Activated T-cell treated with anti-CD3 and anti-CD28 coated beads, Interleukin-2, amount 50 U/mL, for 4 hours (primary cell): ENCODE data around the gene ANKLE2. TPM values are rescaled to one million over a fixed set of nuclear protein-coding genes. Genes with fewer than 3 reads are reported as not detected.

Experiments used
- ATAC-seq, 2 donors: fragments of 200-7000 bp; cut with Tn5 transposase; one replicate each; pipeline ENCODE4 v1.10.0; 2021
- DNase-seq: peaks from one replicate; pipeline ENCODE4 v3.0.0-alpha.2; 2020
- H3K27me3 Mint-ChIP-seq: one replicate; pipeline ENCODE4 v1.8.0; 2021; ENCODE audit warnings: low read depth, mixed read lengths
- H3K36me3 Mint-ChIP-seq: one replicate; pipeline ENCODE4 v1.8.0; 2022; ENCODE audit warnings: mixed read lengths; ENCODE audit not compliant: insufficient read depth
- H3K4me1 Mint-ChIP-seq: one replicate; pipeline ENCODE4 v1.8.0; 2021; ENCODE audit warnings: low read depth, mixed read lengths
- H3K4me3 Mint-ChIP-seq: one replicate; pipeline ENCODE4 v1.8.0; 2021; ENCODE audit warnings: mild to moderate bottlenecking, moderate library complexity, mixed read lengths
- H3K9me3 Mint-ChIP-seq: one replicate; pipeline ENCODE4 v1.8.0; 2021; ENCODE audit warnings: mixed read lengths
- total RNA-seq, 3 donors: library from RNA; stranded (reverse); gene quantifications; one replicate each; pipeline ENCODE4 v1.2.1, GENCODE V29; 2021

The ANKLE2 gene
- total RNA-seq, 3 donors from 2014 or later, result 96.7 to 112 (median 111) TPM

DNA sequence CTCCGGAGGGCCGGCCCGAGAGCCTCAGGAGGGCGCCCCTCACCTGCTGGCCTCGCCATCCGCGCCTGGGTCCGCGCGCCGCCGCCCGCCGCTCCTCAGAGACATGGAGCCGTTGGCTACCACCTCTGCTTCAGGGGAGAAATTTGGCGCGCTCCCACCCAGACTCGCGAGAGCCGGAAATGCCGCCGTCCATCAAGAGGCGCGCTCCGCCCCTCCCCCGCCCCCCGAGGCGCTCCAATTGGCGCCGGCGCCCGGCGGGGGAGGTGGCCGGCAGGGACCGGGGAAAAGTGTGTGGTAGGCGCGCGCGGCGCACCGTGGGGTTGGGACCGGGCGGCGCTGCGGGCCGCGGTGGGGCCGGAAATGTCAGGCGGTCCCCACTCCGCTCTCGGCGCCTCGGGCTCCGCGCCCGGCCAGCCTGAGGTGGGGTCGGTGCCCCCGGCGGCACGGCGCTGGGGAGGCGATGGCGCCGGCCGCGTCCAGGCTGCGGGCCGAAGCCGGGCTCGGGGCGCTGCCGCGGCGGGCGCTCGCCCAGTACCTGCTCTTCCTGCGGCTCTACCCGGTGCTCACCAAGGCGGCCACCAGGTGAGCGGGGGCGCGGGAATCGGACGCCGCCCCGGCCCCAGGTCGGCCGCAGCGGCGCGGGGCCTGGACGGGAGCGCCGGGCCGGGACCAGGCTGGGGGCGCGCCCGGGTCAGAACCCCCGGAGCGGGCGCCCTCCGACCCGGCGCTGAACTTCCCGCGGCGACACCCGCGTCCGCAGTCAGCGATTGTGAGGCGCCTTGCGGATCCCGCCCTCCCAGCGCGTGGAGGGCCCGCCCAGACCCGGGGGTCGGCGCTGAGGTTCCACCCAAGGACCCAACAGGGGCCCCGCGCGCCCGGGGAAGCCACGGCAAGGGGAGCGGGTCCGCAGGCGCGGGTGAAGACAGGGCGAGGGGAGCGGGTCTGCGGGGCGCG is 74.1 kb downstream of the ANKLE2 start, which contains the start of the genes POLE and PXMP2:
TSS of gene POLE (minus strand) at position 132 of the 954 bp plus-strand sequence. CDS start at position 105, 27 bp downstream.
TSS of gene PXMP2 (plus strand) at position 377 of the 954 bp plus-strand sequence. CDS start at position 461, 84 bp downstream.
- no peaks in the 10 kb centered on the region for H3K36me3 Mint-ChIP-seq
- peak; percentile 94 to 95 for ATAC-seq
- peak within 1 kb of the TSS; percentile 80 for H3K4me3 Mint-ChIP-seq
- peaks cover 17% of the 10 kb centered on the region for H3K4me1 Mint-ChIP-seq
- no peaks in the 10 kb centered on the region for H3K9me3 Mint-ChIP-seq
- peak; percentile 92 for DNase-seq
- H3K27me3 Mint-ChIP-seq, result no peaks in the 10 kb centered on the region

- DNase-seq (no peak), ATAC-seq (peak; percentile 54 to 62)
- Mint-ChIP-seq H3K36me3 (no peaks in the 10 kb centered on the region), H3K9me3 (no peaks in the 10 kb centered on the region), H3K4me1 (peaks cover 17% of the 10 kb centered on the region), H3K4me3 (peak overlapping the region; percentile 80), H3K27me3 (no peaks in the 10 kb centered on the region)
These were observed 74.8 kb downstream of the ANKLE2 start for GRCh38 chr12:132686825-132687210.

GRCh38 chr12:132685400-132685799 is 76.2 kb downstream of the ANKLE2 start:
- ATAC-seq, result no peak
- no peaks in the 10 kb centered on the region for H3K9me3 Mint-ChIP-seq
- H3K36me3 Mint-ChIP-seq, result no peaks in the 10 kb centered on the region
- peaks cover 17% of the 10 kb centered on the region for H3K4me1 Mint-ChIP-seq
- H3K27me3 Mint-ChIP-seq, result no peaks in the 10 kb centered on the region
- peak overlapping the region; percentile 76 for H3K4me3 Mint-ChIP-seq
- no peak for DNase-seq

GRCh38 chr12:132677492-132677891 is 84.1 kb downstream of the ANKLE2 start:
- Mint-ChIP-seq H3K4me3 (no peak overlapping the region), H3K4me1 (peaks cover 2% of the 10 kb centered on the region), H3K27me3 (no peaks in the 10 kb centered on the region), H3K9me3 (no peaks in the 10 kb centered on the region), H3K36me3 (peaks cover 35% of the 10 kb centered on the region)
- DNase-seq, result no peak
- no peak for ATAC-seq

GRCh38 chr12:132675757-132676432 is 85.7 kb downstream of the ANKLE2 start:
- H3K27me3 Mint-ChIP-seq, result no peaks in the 10 kb centered on the region
- H3K9me3 Mint-ChIP-seq, result no peaks in the 10 kb centered on the region
- H3K4me3 Mint-ChIP-seq, result no peak overlapping the region
- ATAC-seq (no peak), DNase-seq (no peak)
- peaks cover 38% of the 10 kb centered on the region for H3K36me3 Mint-ChIP-seq
- H3K4me1 Mint-ChIP-seq, result peaks cover 5% of the 10 kb centered on the region

Other genes with a start within 250 kb of the ANKLE2 start
- gene LRCOL1, start 151.2 kb downstream of the ANKLE2 start, total RNA-seq, result not detected
- gene P2RX2, start 143.1 kb downstream of the ANKLE2 start, total RNA-seq, result not detected
- 100 to 1,000 TPM in 2 of 3 donors, 10 to 100 TPM in 1; 98.4 to 110 (median 101) TPM for gene POLE, start 74.5 kb downstream of the ANKLE2 start, total RNA-seq
- 10 to 100 TPM in 1 of 3 donors, 1 to 10 TPM in 2; 5.9 to 11.5 (median 7.0) TPM for gene PXMP2, start 74.2 kb downstream of the ANKLE2 start, total RNA-seq
- 100 to 1,000 TPM; 128 to 170 (median 147) TPM for gene PGAM5, start 51.0 kb downstream of the ANKLE2 start, total RNA-seq
- gene GOLGA3, start 67.0 kb upstream of the ANKLE2 start, total RNA-seq, result 10 to 100 TPM; 74.6 to 86.9 (median 75.9) TPM
- 10 to 100 TPM; 52.3 to 54.4 (median 53.5) TPM for gene CHFR, start 125.8 kb upstream of the ANKLE2 start, total RNA-seq
- gene ZNF605, start 194.5 kb upstream of the ANKLE2 start, total RNA-seq, result 1 to 10 TPM; 3.9 to 5.0 (median 4.9) TPM
- 10 to 100 TPM; 19.4 to 30.2 (median 24.0) TPM for gene ZNF26, start 224.5 kb upstream of the ANKLE2 start, total RNA-seq